Osteoblast (primary cell): ENCODE results near the gene NIP7. TPM values are rescaled to one million over a fixed set of nuclear protein-coding genes. Genes with fewer than 3 reads are reported as not detected.
A peak's percentile ranks its signal among the peaks of the same experiment; 100 is the strongest.

ENCODE experiments used
- DNase-seq: peaks from one replicate; pipeline ENCODE4 v3.0.0; 2011; ENCODE audit warnings: low spot score, mixed read lengths; ENCODE audit not compliant: insufficient read length; ENCODE audit errors: missing footprints
- H2AFZ ChIP-seq: 2 replicates; pipeline ENCODE4 v1.6.0; 2011; ENCODE audit warnings: mild to moderate bottlenecking, low read length
- H3K27ac ChIP-seq: 2 replicates; pipeline ENCODE4 v1.5.1; 2011; ENCODE audit warnings: mild to moderate bottlenecking, low read depth, low read length, moderate library complexity
- H3K27me3 ChIP-seq: 2 replicates; pipeline ENCODE4 v1.6.0; 2012; ENCODE audit warnings: mild to moderate bottlenecking, control low read depth, inconsistent platforms, low read length, moderate library complexity; ENCODE audit not compliant: insufficient read depth
- H3K36me3 ChIP-seq: 2 replicates; pipeline ENCODE4 v1.5.1; 2011; ENCODE audit warnings: mild to moderate bottlenecking, low read length, control low read depth, moderate library complexity; ENCODE audit not compliant: insufficient read depth
- H3K4me1 ChIP-seq: 2 replicates; pipeline ENCODE4 v1.5.1; 2011; ENCODE audit warnings: mild to moderate bottlenecking, low read length, control low read depth, moderate library complexity; ENCODE audit not compliant: insufficient read depth
- H3K4me2 ChIP-seq: 2 replicates; pipeline ENCODE4 v1.6.0; 2011; ENCODE audit warnings: mild to moderate bottlenecking, low read length; ENCODE audit not compliant: insufficient read depth
- H3K4me3 ChIP-seq: fragments of 200-600 bp; sonication (generic); 3 replicates; pipeline ENCODE4 v1.5.1; 2012; ENCODE audit warnings: mild to moderate bottlenecking, low read length, inconsistent platforms; ENCODE audit not compliant: insufficient read depth
- H3K79me2 ChIP-seq: 2 replicates; pipeline ENCODE4 v1.6.0; 2012; ENCODE audit warnings: mild to moderate bottlenecking, low read length, control low read depth, inconsistent platforms; ENCODE audit not compliant: insufficient read depth
- H3K9me3 ChIP-seq: 2 replicates; pipeline ENCODE4 v1.5.1; 2011; ENCODE audit warnings: low read depth, low read length, control low read depth
- H4K20me1 ChIP-seq: 2 replicates; pipeline ENCODE4 v1.6.0; 2012; ENCODE audit warnings: mild to moderate bottlenecking, low read length, control low read depth; ENCODE audit not compliant: insufficient read depth
- total RNA-seq: library from RNA; depleted of rRNA; stranded (reverse); fragments of >200 nt; gene quantifications from 2 replicates; pipeline ENCODE4 v1.2.3, GENCODE V29; 2012
- TF ChIP-seq, protein P1 (sequence below): IDR thresholded peaks from 2 replicates; pipeline ENCODE4 v1.5.1; 2011; ENCODE audit warnings: mild to moderate bottlenecking, low read depth, low read length, moderate library complexity; ENCODE audit errors: extremely low read depth

Gene NIP7
- total RNA-seq, 1 donor, result 22.8 TPM

DNA sequence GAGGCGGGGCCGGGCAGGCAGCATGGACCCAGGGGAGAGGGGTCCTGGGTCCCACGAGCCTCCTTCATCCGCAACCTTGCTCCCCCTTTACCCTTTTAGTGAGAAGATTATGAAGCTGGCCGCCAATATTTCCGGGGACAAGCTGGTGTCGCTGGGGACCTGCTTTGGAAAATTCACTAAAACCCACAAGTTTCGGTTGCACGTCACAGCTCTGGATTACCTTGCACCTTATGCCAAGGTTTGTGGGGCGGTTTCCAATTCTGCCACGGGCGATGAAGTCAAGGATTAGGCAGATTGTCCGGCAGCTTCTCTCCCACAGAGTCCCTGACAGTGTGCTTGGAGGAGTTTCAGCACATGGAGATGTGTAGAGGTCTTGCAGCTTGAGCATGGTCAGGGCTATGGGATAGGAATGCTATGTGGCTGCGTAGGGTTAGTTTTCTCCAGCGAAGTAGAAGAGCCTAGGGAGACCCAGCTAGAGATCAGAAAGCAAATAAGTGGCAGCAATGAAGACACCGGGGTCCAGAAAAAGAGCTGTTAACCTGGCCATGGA is 598 bp downstream of the NIP7 start:
- Histone ChIP-seq H3K27ac (peak overlapping the region; percentile 81), H3K27me3 (no peaks in the 10 kb centered on the region), H3K36me3 (peaks cover 50% of the 10 kb centered on the region), H3K4me2 (peak overlapping the region; percentile 92), H3K4me3 (peak overlapping the region; percentile 98), H3K79me2 (peaks cover 62% of the 10 kb centered on the region), H4K20me1 (no peaks in the 10 kb centered on the region), H3K9me3 (no peaks in the 10 kb centered on the region), H2AFZ (peak overlapping the region; percentile 84), H3K4me1 (peaks cover 20% of the 10 kb centered on the region)
- TF ChIP-seq, protein P1, sequence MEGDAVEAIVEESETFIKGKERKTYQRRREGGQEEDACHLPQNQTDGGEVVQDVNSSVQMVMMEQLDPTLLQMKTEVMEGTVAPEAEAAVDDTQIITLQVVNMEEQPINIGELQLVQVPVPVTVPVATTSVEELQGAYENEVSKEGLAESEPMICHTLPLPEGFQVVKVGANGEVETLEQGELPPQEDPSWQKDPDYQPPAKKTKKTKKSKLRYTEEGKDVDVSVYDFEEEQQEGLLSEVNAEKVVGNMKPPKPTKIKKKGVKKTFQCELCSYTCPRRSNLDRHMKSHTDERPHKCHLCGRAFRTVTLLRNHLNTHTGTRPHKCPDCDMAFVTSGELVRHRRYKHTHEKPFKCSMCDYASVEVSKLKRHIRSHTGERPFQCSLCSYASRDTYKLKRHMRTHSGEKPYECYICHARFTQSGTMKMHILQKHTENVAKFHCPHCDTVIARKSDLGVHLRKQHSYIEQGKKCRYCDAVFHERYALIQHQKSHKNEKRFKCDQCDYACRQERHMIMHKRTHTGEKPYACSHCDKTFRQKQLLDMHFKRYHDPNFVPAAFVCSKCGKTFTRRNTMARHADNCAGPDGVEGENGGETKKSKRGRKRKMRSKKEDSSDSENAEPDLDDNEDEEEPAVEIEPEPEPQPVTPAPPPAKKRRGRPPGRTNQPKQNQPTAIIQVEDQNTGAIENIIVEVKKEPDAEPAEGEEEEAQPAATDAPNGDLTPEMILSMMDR, result no peak
- DNase-seq, result peak; percentile 78

GRCh38 chr16:69344171-69344570 is 4.6 kb downstream of the NIP7 start:
- Histone ChIP-seq H3K27ac (no peak overlapping the region), H3K79me2 (peaks cover 30% of the 10 kb centered on the region), H3K9me3 (no peaks in the 10 kb centered on the region), H3K4me3 (no peak overlapping the region), H3K36me3 (peaks cover 36% of the 10 kb centered on the region), H3K4me1 (peaks cover 12% of the 10 kb centered on the region), H4K20me1 (no peaks in the 10 kb centered on the region), H3K27me3 (no peaks in the 10 kb centered on the region), H2AFZ (no peak overlapping the region), H3K4me2 (no peak overlapping the region)
- DNase-seq, result no peak
- TF ChIP-seq, protein P1, result no peak

DNA sequence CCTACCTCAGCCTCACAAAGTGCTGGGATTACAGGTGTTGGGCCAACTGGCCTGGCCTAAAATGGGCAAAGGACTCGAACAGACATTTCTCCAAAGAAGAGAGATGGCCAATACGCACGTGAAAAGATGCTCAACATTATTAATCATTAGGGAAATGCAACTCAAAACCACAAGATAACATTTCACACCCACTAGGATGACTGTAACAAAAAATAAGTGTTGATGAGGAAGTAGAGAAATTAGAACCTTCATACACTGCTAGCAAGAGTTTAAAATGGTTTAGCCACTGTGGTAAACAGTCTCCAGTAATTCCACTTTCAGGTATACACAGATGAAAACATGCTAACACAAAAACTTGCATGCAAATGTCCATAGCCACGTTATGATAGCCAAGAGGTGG is 6.4 kb downstream of the NIP7 start:
- Histone ChIP-seq H3K9me3 (no peaks in the 10 kb centered on the region), H3K27ac (no peak overlapping the region), H4K20me1 (no peaks in the 10 kb centered on the region), H3K4me2 (no peak overlapping the region), H3K36me3 (peaks cover 38% of the 10 kb centered on the region), H3K27me3 (no peaks in the 10 kb centered on the region), H3K4me3 (no peak overlapping the region), H2AFZ (no peak overlapping the region), H3K4me1 (peaks cover 4% of the 10 kb centered on the region), H3K79me2 (peaks cover 16% of the 10 kb centered on the region)
- no peak for DNase-seq
- TF ChIP-seq, protein P1, result no peak

- TF ChIP-seq, protein P1, result no peak
- no peak overlapping the region for H3K4me3 ChIP-seq
Measured at GRCh38 chr16:69346683-69347082, 7.1 kb downstream of the NIP7 start.

More at GRCh38 chr16:69346683-69347082, 7.1 kb downstream of the NIP7 start:
- Histone ChIP-seq H3K9me3 (no peaks in the 10 kb centered on the region), H3K79me2 (peaks cover 9% of the 10 kb centered on the region), H3K36me3 (peaks cover 35% of the 10 kb centered on the region), H3K4me1 (no peaks in the 10 kb centered on the region), H3K4me2 (no peak overlapping the region), H3K27me3 (no peaks in the 10 kb centered on the region), H4K20me1 (no peaks in the 10 kb centered on the region), H2AFZ (no peak overlapping the region), H3K27ac (no peak overlapping the region)
- no peak for DNase-seq
